HG02981 (cell line): ENCODE results near the gene CACNB1.

Source experiments
- ATAC-seq: cut with Tn5 transposase; IDR thresholded peaks from one replicate; pipeline ENCODE4 v1.9.1; 2021; ENCODE audit warnings: mild to moderate bottlenecking, moderate library complexity; ENCODE audit not compliant: unreplicated experiment

The CACNB1 gene

DNA sequence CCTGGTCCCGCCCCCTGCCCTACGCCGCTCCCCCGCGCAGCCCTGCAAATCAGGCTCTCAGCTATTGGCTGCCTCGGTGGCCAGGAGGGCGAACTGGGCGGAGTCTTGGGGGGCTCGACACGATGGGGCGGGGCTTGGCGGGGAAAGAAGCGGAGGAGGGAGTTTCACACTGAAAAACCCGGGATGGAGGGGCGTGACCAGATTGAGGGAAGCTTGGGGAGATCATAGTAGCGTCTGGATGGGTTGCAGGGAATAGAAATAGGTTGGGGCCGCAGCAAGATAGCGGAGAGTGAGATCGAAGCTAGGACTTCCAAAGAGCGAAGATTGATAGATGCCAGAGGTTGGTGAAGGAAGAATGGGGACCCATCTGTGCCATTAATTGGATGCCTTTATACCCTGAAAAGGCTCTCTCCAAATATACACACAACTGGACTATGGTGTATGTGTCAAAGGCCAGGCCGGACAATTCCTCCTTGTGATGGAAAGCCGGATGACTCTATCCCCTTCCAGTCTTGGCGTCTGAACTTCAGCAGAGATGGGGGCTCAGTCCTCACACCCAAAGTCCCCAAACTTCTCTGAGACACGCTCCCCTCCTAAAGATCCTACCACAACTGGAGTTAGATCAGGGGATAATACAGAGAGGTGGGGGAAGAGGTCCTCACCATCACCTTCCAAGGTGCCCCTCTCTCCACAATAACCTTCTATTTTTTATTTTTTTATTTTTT, 28.7 kb upstream of the CACNB1 start:
- no peak for ATAC-seq

DNA sequence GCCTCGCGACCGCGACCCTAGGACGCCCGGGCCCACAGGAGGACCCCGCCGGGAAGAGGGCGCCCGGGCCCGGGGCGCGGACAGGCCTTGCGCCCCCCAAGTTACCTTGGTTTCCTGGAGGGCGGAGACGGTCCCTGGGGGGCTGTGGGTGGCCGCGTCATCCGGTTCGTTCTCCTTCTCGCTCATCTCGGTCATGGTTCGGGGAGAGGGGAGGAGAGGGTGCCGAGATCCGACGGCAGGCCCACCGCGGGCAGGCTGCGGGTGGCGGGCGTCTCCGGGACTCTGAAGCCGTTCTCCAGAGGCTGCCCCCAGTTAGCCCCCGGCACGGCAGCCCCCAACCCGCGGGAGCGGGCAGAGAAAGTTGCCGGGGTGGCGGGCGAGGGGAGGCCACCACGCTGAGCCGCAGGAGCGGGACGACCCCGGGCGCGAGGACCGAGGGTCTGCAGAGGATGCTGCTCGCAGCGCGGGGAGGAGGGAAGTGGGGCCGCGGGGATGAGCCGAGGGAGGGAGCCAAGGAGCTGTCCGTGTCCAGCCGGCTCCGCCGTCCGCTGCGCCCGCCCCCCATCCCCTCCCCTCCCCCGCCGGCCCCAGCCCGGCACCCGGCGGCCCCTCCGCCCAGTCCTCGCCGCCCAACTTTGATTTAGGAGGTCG, 28.0 kb upstream of the CACNB1 start, which contains the start of gene STAC2:
Gene STAC2, minus strand, starts transcription at position 638 of the 651 bp plus-strand sequence. Its CDS starts 443 bp downstream, at position 195.
- no peak for ATAC-seq

DNA sequence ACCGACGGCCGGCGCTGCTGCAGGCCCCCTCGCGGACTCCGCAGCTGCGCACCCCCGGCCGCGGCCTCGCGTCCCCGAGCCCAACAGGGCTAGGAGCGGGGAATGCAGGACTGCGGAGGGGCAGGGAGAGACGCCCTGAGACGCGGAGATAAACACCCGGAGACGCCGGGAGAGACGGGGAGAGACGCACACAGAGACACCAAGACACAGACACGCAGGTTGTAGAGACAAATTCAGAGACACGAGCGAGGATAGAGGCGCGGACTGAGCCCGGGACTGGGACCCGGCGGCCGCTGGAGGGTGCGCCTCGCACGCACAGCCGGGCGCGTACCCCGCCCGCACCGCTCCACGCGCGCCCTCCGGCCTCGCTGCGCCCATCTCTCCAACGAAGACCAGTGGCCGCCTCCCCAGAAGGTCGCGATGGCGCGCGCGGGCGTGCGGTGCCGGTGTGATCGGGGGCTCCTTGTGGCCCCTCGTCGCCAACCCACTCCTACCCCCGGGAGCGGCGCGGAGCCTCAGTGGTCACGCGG, 27.4 kb upstream of the CACNB1 start:
- ATAC-seq, result no peak

DNA sequence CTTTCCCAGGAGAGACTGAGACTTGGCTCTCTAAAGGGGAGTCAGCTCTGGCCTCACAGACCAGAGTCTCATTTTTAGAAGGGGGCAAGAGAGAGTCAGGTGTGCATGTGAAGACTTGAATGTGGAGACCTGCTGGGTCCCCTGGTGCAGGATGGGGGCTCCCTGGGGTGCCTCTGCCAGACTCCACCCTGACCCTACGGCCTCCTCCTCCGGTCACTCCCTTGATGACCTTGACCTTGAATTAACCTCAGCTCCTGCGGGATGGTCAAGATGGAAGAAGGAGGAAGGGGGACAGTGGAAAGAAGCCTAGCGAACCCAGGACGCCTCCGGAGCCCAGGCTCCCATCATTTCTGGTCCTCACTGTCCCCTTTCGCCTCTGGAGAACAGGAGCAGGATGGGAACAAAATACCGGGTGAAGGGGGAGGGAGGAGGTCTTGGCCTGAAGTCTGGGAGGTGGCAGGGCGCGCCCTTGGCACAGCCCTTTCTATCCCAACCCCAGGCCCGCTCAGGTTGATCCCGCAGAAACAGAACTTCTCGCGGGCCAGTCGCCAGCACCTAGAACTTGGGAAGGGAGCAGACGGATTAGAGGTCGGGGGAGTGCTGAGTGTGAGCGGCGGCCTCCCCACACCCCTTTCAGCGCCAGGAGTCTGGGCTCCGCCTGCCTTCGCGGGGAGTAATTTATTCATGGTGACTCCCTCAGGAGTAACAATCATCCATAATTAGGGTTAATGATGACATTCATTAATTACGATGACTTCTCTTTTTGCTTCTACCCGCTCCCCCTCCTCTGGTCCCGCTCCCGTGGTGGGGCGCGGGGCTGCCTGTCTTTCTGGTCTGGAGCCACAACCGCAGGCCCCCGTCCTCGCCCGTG, 26.7 kb upstream of the CACNB1 start:
- ATAC-seq, result no peak

DNA sequence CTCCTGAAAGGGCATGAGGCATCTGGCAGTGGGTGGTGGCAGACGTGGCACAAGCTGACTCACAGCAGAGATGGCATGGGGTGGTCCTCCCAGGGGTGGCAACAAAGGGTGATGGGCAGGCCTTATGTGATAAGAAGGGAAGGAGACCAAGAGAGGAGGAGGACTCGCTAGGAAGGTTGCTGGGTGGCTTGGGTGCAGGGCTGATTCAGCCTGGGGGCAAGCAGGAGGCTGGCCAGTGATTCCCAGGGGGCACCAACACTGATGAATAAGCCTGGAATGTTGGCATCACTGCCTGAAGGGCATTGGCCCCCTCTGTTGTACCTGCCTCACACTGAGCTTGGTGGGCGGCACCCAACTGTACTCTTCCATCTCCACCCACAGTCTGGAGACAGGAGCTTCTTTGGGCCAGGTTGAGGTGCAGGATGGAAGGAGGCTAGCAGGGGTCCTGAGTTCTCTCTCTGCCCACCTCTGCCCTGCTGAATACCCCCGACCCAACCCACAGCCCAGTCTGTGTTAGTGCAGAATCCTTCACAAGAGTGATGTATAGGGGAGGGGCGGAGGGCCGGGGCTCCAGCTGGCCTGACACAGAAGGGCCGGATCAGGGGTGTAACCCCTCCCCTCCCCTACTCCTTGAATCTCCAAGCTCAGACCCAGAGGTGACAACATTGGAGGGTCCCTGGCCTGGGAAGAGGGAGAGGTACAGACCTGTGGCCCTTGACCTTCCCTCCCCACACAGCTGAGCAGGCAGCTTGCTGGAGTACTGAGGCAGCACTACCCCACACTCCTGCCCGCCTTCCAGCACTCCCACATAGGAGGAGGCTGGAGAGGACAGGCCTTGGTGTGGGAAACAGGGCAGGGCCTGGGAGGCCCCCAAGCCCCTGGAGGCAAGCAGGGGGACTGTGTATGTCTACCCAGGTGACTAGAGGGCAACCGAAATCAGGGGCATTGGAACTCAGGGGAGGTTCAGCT, 25.7 kb upstream of the CACNB1 start:
- ATAC-seq, result no peak

DNA sequence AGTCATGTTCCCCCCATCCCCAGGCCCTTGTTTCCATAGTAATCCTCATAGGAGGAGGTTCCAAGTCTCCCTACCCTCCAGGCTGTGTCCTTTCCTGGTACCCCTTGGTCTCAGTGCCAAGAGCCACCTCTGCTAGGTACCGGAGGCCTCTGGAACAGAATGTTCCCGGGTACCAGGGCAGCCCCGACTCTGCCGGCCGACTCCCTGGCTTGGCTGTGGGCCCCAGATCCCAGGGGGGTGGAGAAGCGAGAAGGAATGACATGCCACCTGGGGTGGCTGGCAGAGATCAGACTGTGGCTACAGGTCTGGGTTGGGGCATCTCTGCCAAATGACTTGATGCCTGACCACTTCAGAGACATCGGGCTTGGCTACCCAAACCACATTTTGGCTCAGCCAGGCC, 24.7 kb upstream of the CACNB1 start:
- no peak for ATAC-seq

DNA sequence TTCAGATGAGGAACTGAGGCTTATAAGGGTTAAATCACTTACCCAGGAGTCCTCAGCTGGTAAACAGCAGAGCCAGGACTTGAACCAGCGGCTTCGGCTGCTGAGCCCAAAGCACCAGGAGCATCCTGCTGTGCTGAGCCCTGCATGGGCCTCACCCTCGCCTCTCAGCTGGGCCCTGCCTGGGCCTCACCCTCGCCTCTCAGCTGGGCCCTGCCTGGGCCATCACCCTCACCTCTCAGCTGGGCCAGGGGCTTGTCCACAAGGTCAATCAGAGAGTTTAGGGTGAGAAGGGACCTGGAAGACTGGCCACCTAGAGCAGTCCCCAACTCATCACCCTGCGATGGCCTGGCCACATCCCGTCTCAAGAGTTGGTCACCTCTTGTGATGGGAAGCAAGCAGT, 24.1 kb upstream of the CACNB1 start:
- no peak for ATAC-seq

DNA sequence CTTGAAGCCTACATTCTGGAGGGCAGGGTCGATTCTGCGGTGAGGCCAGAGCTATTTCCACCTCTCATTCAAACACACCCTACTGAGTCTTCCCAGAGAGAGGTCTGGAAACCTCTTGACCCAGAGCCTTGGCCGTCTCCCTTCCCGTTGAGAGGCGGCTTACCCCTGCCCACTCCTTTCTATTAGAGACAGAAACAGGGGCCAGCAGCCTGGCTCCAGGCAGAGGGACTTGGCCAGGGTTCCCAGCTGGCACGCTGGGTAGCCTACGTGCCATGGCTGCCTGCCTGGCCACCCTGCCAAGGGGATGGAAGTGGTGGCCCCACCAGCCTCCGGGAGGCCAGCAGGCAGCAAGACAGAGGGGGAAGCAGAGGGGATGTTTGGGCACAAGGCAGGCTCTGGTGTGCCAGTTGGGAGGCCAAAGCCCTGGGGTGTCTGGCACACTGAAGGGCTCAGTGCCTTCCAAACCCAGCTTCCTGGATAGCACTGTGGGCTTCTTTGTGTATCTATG, 22.2 kb upstream of the CACNB1 start:
- ATAC-seq, result no peak

DNA sequence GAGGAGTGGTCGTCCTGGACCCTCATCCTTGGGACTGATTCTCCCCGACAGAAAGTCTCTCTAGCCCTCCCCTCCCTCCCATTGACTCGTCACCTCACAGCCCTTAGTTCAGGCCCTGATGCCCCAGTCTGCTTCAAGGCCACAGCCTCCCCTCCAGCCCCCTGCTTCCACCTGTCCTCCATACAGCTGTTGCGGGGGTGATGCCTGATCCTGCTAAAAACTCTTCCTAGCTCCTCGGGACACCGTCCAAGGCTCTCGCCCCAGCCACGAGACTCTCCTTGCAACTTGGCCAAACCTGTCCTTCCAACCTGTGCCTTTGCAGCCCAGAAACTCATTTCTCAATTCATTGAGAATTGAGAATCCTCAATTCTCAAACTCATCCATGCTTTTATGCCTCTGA, 21.4 kb upstream of the CACNB1 start:
- no peak for ATAC-seq

DNA sequence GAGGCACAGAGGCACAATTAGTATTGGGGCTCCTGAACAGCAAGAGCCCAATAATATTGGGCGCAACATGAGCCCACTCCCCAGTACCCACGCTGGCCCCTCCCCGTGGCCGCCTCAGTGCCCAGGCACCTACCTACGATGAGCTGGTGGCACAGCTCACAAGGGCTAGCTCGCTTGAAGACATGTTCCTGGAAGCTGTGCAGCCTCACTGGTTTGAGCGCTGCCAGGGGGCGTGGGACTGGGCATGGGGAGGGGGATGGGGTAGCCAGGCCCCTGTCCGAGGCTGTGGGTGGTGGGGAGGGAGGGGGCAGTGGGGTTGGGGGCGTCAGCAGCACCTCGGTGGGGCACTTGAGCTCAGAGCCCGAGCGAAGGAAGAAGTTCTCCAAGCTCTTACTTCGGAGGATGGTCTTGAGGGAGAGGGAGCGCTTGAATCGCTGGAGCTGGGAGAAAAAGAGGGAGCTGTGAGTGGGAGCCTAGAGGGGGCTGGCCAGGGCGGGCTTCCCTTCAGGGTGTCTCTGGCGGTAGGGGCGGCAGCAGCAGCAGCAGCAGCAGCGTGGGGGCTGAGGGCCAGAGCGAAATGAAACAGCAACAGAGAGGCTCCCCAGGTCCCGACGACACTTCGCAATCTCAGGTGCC, 20.4 kb upstream of the CACNB1 start:
- no peak for ATAC-seq

DNA sequence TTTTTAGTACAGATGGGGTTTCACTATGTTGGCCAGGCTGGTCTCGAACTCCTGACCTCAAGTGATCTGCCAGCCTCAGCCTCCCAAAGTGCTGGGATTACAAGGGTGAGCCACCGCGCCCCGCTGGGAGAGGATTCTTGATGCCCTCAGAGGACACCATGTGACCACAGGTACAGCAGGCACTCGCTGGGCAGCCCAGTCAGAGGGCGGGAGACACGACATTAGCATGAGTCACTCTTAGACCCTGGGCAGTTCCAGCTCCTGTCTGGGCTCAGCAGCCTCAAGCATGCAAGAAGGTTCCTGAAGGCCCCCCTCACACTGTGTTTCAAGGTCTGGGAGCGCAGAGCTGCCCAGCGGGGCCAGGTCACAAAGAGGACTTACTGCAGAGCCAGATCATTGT, 16.4 kb upstream of the CACNB1 start:
- ATAC-seq, result no peak

DNA sequence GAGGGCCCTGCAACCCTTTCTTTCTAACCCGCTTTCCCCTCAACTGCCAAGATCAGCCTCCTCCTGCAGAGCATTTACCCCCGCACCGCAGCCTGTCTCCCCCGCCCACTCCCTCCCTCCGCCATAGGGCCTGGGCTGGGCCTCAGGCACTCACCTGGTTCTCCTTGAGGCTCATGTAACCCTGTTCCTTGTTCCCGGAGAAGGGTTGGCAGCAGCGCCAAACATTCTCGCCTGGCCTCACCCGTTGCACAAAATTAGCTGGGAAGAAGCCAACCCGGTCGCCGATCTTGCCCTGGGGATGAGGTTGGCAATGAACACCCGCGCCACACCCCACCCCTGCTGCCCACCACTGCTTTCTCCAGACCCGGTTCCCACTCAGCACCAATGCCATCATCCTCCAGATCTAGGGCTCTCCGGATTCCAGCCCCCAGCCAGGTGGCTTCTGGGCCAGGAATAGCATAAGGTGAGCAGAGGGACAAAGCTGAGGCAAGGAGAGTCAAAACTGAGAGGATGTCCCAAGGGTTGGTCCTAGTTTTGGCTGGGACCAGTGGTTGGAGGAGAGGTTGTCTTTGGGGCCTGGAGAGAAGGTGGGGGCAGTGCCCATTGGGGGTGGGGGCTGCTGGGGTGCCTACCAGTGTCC, 15.5 kb upstream of the CACNB1 start:
- ATAC-seq, result no peak

DNA sequence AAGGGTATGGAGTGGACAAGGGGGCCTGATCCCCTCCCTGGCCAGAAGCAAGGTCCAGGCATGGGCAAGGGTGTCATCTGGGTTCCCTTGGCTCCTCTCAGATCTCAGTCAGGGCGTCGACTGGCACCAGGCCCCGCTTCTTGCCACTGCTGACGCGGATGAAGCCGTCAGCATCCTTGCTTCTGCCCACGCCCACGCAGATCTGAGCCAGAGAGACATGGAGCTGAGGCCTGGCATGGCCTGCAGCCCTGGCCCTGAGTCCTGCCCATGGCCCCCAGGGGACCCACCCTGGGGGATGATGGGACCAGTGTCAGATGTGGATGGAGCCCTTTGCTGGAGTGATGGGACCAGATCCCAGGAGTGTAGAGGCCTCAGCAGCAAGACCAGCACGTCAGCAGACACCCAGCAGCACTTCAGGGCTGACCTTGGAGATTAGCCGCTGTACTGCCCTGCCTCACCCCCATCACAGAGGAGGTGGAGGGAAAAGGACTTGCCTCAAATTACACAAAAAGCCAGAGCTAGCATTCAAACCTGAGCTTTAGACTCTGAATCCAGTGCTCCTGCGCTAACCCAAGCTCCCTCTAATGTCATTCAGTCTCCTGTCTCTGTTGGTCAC, 14.8 kb upstream of the CACNB1 start:
- no peak for ATAC-seq

DNA sequence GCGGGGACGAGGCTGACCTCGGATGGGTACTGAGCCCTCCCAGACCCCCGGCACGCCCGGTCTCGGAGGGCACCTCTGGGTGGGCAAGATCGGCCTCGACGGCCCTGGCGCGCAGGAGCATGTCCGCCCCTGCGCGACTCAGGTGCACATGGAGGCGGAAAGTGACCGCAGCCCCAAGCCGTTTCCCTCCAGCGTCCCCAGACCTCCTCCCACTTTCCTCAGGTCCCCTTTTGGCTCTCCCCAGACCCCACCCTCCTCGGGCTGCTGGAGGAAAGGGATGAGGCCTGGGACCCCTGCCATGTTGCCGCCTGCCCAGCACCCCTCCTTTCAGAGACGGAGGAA, 12.6 kb upstream of the CACNB1 start:
- no peak for ATAC-seq

DNA sequence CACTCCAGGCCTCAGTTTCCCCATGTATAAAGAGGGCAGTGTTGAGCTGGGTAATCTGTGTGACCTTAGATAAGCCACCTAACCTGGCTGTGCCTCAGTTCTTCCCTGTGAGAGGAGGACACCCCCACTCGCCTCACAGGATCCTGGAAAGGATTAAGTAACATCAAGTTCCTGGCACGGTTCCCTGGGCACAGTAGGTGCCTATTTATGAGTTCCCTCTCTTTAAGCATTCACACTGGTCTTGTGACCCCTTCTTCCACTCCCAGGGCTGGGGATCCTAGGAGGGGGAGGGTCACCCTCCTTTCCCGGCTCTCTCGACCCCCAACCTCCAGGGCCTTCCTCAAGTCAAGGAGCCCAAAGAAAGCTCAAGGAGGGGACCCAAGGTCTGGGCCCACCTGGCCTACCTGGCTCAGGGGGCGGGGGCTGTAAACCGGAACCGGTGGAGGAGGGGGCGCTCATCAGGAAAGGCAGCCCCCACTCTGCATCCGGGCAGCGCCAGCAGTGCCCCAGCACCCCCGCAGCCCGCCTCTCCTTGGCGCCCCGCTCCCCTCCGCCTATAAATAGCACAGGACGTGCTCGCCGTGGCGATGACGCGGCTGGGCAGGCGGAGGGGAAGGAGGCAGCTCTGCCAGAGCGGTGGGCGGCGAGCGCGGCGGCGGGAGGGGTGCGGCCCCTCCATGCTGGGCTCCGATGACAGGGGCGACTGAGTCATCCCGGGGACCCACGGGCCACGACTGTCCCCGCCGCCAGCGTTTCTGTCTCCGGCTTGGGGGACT, 12.0 kb upstream of the CACNB1 start:
- ATAC-seq, result no peak

DNA sequence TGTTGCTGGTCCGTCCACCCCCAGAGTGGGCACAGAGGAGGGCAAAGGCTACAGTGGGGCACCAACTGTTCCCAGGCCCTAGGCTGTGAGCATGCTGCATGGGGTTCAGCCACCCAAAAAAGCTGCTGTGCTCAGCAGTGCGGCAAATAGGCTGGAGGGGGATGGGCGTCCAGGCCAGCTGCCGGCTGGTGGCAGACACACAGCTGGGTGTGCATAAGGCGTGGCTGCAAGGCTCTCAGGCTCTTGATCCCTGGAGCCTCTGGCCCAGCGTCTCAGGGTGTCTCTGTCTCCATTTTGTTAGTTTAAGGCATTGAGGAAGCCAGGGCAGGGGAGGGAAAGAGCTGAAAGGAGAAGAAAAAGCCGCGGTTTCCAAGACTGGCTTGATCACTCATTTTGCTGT, 11.4 kb upstream of the CACNB1 start:
- ATAC-seq, result no peak

DNA sequence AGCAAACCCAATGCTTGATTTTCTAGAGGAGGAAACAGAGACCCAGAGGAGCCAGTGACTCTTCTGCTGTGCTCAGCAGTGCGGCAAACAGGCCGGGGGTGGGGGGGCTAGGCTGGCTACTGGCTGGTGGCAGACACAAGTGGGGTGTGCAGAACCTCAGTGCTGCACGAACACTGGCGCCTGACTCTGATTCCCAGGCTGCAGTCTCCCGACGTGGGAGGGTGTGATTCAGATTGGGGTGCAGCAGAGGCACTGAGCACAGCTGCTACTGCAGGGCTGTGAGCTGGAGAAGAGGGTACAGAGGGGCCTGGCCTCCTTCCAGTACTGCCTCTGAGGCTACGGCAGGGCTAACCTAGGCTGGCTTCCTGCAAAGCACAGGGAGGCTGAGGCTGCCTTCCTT, 10.7 kb upstream of the CACNB1 start:
- no peak for ATAC-seq

DNA sequence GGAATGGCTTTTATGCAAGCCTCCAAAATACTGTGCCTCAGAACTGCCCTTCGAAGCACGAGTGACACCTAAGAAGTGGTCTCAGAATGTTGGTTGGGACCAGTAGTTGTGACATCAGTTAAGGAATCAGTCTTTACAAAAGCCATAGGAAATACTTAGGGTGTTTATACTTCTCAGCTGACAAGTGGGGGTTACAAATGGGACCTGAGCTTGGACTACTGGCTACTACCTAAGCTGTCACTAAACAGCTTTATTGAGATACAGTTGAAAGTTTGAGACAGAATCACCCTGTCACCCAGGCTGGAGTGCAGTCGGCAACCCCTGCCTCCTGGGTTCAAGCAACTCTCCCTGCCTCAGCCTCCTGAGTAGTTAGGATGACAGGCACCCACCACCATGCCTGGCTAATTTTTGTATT, 7.7 kb upstream of the CACNB1 start:
- no peak for ATAC-seq
